HUDEP-2 (cell line): ENCODE measurements around the gene WDR86.

Source experiments
- DNase-seq, 76 experiments: peaks; one replicate each; lab custom pipeline; 2025; ENCODE audit not compliant: unreplicated experiment in 76 of 76; lab: John Stamatoyannopoulos, UW

Gene WDR86

GRCh38 chr7:151334628-151335027, 75.2 kb downstream of the WDR86 start:
- no peak for DNase-seq
